Stimulated activated CD4-positive, alpha-beta T cell treated with anti-CD3 and anti-CD28 coated beads, Interleukin-15, amount 100 ng/mL, for 48 hours (primary cell): ENCODE results near the gene STAB2.

Experiments used
- DNase-seq, 2 donors: peaks; one replicate each; pipeline ENCODE4 v3.0.0-alpha.2; 2020; ENCODE audit warnings: low read depth in 2 of 2

Gene STAB2

GRCh38 chr12:103779410-103780092 lies 192.5 kb downstream of the STAB2 start:
- DNase-seq = no peak

DNA sequence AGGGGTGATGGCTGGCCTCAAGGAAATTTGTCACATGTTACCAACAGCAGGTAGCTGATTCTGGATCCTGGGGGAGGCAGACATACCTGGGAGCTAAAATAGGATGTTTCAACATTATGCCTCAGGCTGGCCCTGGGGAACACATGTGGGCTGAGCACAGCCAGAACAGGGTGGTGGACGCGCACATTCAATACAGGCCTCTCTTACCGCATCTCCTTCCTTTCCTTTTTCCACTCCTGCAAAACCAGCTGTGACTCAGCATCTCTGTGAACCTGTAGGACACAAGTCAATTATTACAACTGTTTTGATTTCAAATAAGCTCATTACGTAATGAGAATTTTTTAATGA lies 193.0 kb downstream of the STAB2 start:
- no peak for DNase-seq

DNA sequence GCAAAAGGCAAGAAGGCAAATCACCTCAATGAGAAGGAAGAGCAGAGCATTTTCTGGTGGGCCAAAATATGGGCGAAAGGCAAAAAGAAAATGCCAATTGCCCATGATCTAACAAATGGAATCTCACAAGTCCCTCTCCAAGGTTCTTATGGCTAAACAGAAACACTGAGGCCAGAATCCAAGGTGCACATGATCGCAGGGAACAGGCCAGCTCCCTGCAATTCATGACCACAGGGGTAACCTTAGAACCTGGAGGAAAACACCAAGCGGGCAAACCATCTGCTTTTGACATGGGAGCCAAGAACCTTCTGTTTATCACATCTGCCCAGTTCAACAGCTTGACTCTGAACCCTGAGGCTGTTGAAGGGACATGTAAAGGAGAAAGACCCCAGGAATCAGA lies 193.9 kb downstream of the STAB2 start:
- DNase-seq = no peak

DNA sequence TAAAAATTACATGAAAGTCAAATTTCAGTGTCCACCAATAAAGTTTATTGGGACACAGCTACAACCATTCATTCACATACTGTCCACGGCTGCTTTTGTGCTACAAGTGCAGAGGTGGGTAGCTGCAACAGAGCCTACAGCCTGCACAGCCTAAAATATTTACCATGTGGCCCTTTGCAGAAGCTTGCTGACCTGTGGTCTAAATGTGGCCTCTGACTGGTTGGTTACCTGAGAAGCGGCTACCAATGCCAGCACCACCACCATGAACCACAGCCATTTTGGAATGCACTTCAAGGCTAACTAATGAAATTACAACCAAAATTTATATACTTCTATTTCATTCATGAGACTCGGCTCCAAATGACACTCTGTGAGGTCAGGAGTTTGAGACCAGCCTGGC lies 195.3 kb downstream of the STAB2 start:
- no peak for DNase-seq

- no peak for DNase-seq
Observed at GRCh38 chr12:103783744-103784664, 196.9 kb downstream of the STAB2 start.

DNA sequence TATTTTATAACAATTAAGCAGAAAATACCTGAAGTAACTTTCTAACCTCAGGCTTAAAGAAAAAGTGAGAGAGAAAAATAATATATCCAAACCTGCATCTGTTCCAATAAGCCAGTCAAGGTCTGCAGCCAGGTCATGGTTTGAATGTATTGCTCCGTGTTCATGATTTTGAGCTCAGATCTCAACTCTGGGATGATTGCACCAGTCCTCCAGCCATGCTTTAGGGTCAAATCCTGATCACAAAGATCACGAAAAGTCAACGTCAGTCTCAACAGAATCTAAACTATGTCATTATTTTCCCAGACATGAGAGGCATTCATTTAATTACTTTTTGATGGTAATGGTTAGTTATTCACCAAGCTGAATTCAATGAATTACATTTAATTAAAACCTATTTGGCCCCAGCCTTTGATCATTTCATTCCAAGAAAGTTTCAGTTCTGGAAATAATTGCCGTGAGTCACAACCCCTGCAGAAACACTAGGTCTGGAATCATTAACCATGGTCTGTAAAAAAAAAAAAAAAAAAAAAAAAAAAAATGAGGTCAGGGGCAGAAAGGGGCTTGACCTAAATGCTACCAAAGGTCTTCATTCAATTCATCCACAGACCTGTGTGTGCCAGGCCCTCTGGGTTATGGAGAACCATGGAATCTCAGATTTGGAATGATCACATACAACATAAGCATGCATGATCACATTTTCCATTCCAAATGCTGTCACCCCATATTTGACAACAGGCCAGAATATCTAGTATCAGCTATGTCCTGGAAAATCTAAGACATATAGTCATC lies 198.4 kb downstream of the STAB2 start:
- no peak for DNase-seq

DNA sequence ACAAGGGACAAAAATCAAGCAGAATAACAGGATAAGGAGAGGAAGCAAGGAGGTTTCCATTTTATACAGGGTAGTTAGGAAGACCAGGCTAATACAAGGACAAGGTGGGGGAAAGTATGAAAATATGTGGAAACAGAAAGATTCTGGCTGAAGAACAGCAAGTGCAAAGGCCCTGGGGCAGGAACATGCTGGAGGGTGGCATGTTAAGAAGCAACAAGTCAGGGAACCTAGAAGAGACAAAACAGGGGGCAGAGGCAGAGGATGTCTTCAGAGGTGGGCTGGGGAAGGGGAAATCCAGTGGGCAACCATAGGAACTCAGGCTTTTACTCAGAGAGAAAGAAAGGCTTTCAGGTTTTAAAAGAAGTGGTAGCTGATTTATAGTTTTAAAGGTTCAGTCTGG lies 199.1 kb downstream of the STAB2 start:
- DNase-seq = no peak

- DNase-seq = no peak
Observed at GRCh38 chr12:103791350-103791920, 204.4 kb downstream of the STAB2 start.

DNA sequence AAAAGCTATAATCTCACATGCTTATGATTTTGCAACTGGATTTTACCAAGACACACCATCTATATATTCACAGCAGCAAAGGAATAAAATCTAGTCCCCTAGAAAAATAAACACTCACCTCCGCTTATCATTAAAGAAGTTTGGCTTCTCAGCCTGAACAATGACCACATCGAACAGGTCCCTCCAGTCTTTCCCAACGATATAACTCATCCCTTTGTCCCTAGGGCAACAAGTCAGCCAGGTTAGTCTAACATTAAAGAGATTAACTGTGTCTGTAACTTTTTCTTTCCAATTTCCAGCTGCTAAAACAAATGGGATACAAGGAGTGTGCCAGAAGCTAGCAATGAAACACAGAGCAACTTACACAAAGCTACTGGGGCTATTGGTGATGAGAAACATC lies 206.0 kb downstream of the STAB2 start:
- no peak for DNase-seq

- no peak for DNase-seq
Observed at GRCh38 chr12:103793512-103794045, 206.5 kb downstream of the STAB2 start.

GRCh38 chr12:103794309-103795213 lies 207.5 kb downstream of the STAB2 start:
- no peak for DNase-seq

DNA sequence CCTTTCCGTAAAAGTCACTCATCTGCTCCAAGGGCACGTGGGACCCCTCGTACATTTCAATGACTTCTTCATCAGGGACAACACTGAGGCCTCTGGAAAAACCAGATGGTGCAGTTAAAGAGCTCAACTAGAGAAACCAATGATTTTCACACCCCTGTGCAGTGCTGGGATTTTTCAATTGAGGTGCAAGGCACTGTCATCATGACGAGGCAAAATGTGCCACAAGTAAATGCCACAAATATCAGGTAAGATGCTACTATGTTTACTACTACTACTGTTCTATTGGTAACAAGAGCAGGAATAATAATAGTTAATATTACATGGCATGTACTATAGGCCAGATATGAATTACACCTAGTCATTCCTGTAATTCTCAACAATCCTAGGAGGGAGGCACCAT lies 211.5 kb downstream of the STAB2 start:
- no peak for DNase-seq

GRCh38 chr12:103799504-103799856 lies 212.4 kb downstream of the STAB2 start:
- DNase-seq = no peak

GRCh38 chr12:103799857-103800771 lies 213.0 kb downstream of the STAB2 start:
- DNase-seq = no peak

GRCh38 chr12:103801709-103802585 lies 214.9 kb downstream of the STAB2 start:
- no peak for DNase-seq

DNA sequence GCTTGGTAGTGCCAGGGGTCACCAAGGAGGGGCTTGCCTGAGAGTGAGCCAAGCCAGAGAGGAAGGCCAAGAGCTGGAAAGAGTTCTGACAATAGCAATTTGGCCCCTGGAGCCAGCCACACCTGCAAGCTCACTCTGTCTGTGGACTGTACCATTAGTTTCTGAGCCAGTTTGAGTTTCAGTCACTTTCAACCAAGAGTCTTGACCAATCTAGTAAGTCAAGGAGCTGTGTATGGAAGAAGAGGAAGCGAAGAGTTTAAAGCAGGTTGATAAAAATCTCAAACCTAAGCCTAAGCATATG lies 215.5 kb downstream of the STAB2 start:
- no peak for DNase-seq

DNA sequence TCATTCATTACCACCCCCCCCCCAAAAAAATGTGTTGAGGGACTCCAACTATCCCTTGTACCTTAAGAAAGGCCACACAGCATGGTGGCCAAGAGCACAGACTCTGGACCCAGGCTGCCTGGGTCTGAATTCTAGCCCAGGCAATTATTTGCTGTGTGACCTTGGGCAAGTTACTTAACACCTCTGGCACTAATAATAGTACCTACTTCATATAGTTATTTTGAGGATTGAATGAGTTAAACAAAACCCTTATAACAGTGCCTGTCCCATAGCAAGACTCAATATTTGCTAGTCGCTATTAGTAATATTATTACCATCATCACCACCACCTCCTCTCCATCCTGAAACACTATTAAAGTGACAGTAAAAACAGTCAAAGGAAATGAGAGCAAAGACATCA lies 216.8 kb downstream of the STAB2 start:
- no peak for DNase-seq

- no peak for DNase-seq
Observed at GRCh38 chr12:103805655-103806360, 218.7 kb downstream of the STAB2 start.
